Umbilical cord (tissue), 2 donors: ENCODE results near the gene BOLA3. TPM values are rescaled to one million over a fixed set of nuclear protein-coding genes. Genes with fewer than 3 reads are reported as not detected.
"Not testable (repeated sequence)": the region's sequence is repeated elsewhere in the genome, so short reads cannot be mapped to it uniquely, and the experiment has no call there.

ENCODE experiments used
- DNase-seq: peaks from one replicate; pipeline ENCODE4 v3.0.0-alpha.2; 2015; ENCODE audit warnings: low spot score
- total RNA-seq: library from RNA; depleted of rRNA; stranded (reverse); fragments of >200 nt; gene quantifications from one replicate; pipeline ENCODE4 v1.2.3, GENCODE V29; 2014; ENCODE audit warnings: low replicate concordance; ENCODE audit not compliant: insufficient read depth

BOLA3 gene
- total RNA-seq, 1 donor from 2014 or later: 17.6 TPM

- no peak for DNase-seq
These were observed 45.2 kb downstream of the BOLA3 start for GRCh38 chr2:74102516-74102915.

GRCh38 chr2:74101574-74102300 is 46.0 kb downstream of the BOLA3 start:
- DNase-seq: no peak

GRCh38 chr2:74100254-74101216 is 47.2 kb downstream of the BOLA3 start:
- DNase-seq: no peak

GRCh38 chr2:74099835-74100234 is 47.9 kb downstream of the BOLA3 start:
- DNase-seq: no peak

- DNase-seq: no peak
These were observed 48.4 kb downstream of the BOLA3 start for GRCh38 chr2:74099271-74099670.

GRCh38 chr2:74097574-74097973 is 50.1 kb downstream of the BOLA3 start:
- DNase-seq: no peak

- DNase-seq: no peak
These were observed 51.7 kb downstream of the BOLA3 start for GRCh38 chr2:74096052-74096451.

GRCh38 chr2:74095632-74096031 is 52.1 kb downstream of the BOLA3 start:
- DNase-seq: no peak

- DNase-seq: no peak
These were observed 53.4 kb downstream of the BOLA3 start for GRCh38 chr2:74094291-74094690.

GRCh38 chr2:74093840-74094239 is 53.9 kb downstream of the BOLA3 start:
- DNase-seq: no peak

GRCh38 chr2:74093426-74093825 is 54.3 kb downstream of the BOLA3 start:
- no peak for DNase-seq

GRCh38 chr2:74092275-74092674 is 55.4 kb downstream of the BOLA3 start:
- peak; percentile 74 for DNase-seq

GRCh38 chr2:74091391-74091790 is 56.3 kb downstream of the BOLA3 start:
- DNase-seq: no peak

- DNase-seq: no peak
These were observed 57.6 kb downstream of the BOLA3 start for GRCh38 chr2:74089816-74090745.

- DNase-seq: not testable (repeated sequence)
These were observed 59.0 kb downstream of the BOLA3 start for GRCh38 chr2:74088676-74089075.

GRCh38 chr2:74087696-74088095 is 60.0 kb downstream of the BOLA3 start:
- DNase-seq: no peak

- peak; percentile 80 for DNase-seq
These were observed 61.7 kb downstream of the BOLA3 start for GRCh38 chr2:74086021-74086420.
